ENCODE measurements around the gene DEPDC1B. TPM values are rescaled to one million over a fixed set of nuclear protein-coding genes. Genes with fewer than 3 reads are reported as not detected.

DEPDC1B gene
- total RNA-seq, 4 donors from 2014 or later: 2.7 to 3.2 (median 2.9) TPM; not detected in 1

- intact Hi-C loops (cut with DNase I; ENCODE audit: low total_unique reads): no loop called here
- Histone ChIP-seq H3K36me3 (no peaks in the 10 kb centered on the region), H3K27me3 (no peaks in the 10 kb centered on the region), H3K27ac (no peak overlapping the region), H3K4me1 (no peaks in the 10 kb centered on the region), H3K9me3 (no peaks in the 10 kb centered on the region), H3K4me3 (no peak overlapping the region)
- 82 to 90% methylated on average over 1 of the region's 1 CpG for WGBS, 2 donors (ENCODE audit: low coverage in 1 of 2)
- DNase-seq: no peak
- TF ChIP-seq CTCF (IDR thresholded peaks at IDR 0.05) (no peak), EP300 (IDR thresholded peaks at IDR 0.05; ENCODE audit: low read depth) (no peak), POLR2AphosphoS5 (IDR thresholded peaks at IDR 0.05) (no peak), POLR2A (IDR thresholded peaks at IDR 0.05) (no peak)
- in situ Hi-C loops (cut with MboI; ENCODE audit: low pct_ligation_motif_present in 1 of 4, low pct_unique_long_range_greater_than_20kb in 1 of 4, low sequenced_read_pairs in 3 of 4): no loop called here
Observed at GRCh38 chr5:60613826-60614225, 86.1 kb downstream of the DEPDC1B start.

GRCh38 chr5:60611099-60611740, 88.7 kb downstream of the DEPDC1B start:
- intact Hi-C loops (cut with DNase I; ENCODE audit: low total_unique reads): no loop called here
- in situ Hi-C loops (cut with MboI; ENCODE audit: low pct_ligation_motif_present in 1 of 4, low pct_unique_long_range_greater_than_20kb in 1 of 4, low sequenced_read_pairs in 3 of 4): no loop called here
- no peaks in the 10 kb centered on the region for H3K27me3 ChIP-seq

GRCh38 chr5:60604771-60605170, 95.2 kb downstream of the DEPDC1B start:
- WGBS, 2 donors (ENCODE audit: low coverage in 1 of 2): 79 to 100% methylated on average over 1 of the region's 1 CpG
- no peak overlapping the region for H3K4me3 ChIP-seq
- in situ Hi-C loops (cut with MboI; ENCODE audit: low pct_ligation_motif_present in 1 of 4, low pct_unique_long_range_greater_than_20kb in 1 of 4, low sequenced_read_pairs in 3 of 4): no loop called here

More at GRCh38 chr5:60611099-60611740, 88.7 kb downstream of the DEPDC1B start:
- Histone ChIP-seq H3K27ac (no peak overlapping the region), H3K36me3 (no peaks in the 10 kb centered on the region), H3K4me1 (no peaks in the 10 kb centered on the region), H3K4me3 (no peak overlapping the region), H3K9me3 (no peaks in the 10 kb centered on the region)
- DNase-seq: no peak
- TF ChIP-seq POLR2A (IDR thresholded peaks at IDR 0.05) (no peak), POLR2AphosphoS5 (IDR thresholded peaks at IDR 0.05) (no peak), CTCF (IDR thresholded peaks at IDR 0.05) (no peak), EP300 (IDR thresholded peaks at IDR 0.05; ENCODE audit: low read depth) (no peak)

GRCh38 chr5:60598424-60598823, 101.5 kb downstream of the DEPDC1B start:
- Histone ChIP-seq H3K27me3 (no peaks in the 10 kb centered on the region), H3K27ac (no peak overlapping the region), H3K4me3 (no peak overlapping the region), H3K9me3 (no peaks in the 10 kb centered on the region), H3K4me1 (peaks cover 0 to 18% (median 0%) of the 10 kb centered on the region in 4 donors), H3K36me3 (no peaks in the 10 kb centered on the region)
- 77 to 93% methylated on average over 4 of the region's 4 CpGs for WGBS, 2 donors (ENCODE audit: low coverage in 1 of 2)
- in situ Hi-C loops (cut with MboI; ENCODE audit: low pct_ligation_motif_present in 1 of 4, low pct_unique_long_range_greater_than_20kb in 1 of 4, low sequenced_read_pairs in 3 of 4): loop anchor here in 1 of 4 donors (25.0 kb wide), 1 partner anchor 786 kb away; no protein-coding TSS in a partner anchor
- intact Hi-C loops (cut with DNase I; ENCODE audit: low total_unique reads): no loop called here
- DNase-seq: no peak
- TF ChIP-seq CTCF (IDR thresholded peaks at IDR 0.05): no peak
- TF ChIP-seq POLR2A (IDR thresholded peaks at IDR 0.05): no peak
- no peak for TF ChIP-seq POLR2AphosphoS5 (IDR thresholded peaks at IDR 0.05)
- TF ChIP-seq EP300 (IDR thresholded peaks at IDR 0.05; ENCODE audit: low read depth): no peak

More at GRCh38 chr5:60604771-60605170, 95.2 kb downstream of the DEPDC1B start:
- DNase-seq: no peak
- intact Hi-C loops (cut with DNase I; ENCODE audit: low total_unique reads): no loop called here
- TF ChIP-seq POLR2A (IDR thresholded peaks at IDR 0.05): no peak
- no peak for TF ChIP-seq CTCF (IDR thresholded peaks at IDR 0.05)
- no peak for TF ChIP-seq EP300 (IDR thresholded peaks at IDR 0.05; ENCODE audit: low read depth)
- H3K36me3 ChIP-seq: no peaks in the 10 kb centered on the region
- no peaks in the 10 kb centered on the region for H3K9me3 ChIP-seq
- H3K4me1 ChIP-seq: no peaks in the 10 kb centered on the region
- H3K27ac ChIP-seq: no peak overlapping the region
- no peaks in the 10 kb centered on the region for H3K27me3 ChIP-seq
